ENCODE results near the gene DYNLRB1. TPM values are rescaled to one million over a fixed set of nuclear protein-coding genes. Genes with fewer than 3 reads are reported as not detected.

The DYNLRB1 gene
- total and polyA plus RNA-seq, 2 of the 13 experiments (the other 11 are each of a cell fraction or from before 2014, with no cell fraction given), result 140 to 244 TPM

DNA sequence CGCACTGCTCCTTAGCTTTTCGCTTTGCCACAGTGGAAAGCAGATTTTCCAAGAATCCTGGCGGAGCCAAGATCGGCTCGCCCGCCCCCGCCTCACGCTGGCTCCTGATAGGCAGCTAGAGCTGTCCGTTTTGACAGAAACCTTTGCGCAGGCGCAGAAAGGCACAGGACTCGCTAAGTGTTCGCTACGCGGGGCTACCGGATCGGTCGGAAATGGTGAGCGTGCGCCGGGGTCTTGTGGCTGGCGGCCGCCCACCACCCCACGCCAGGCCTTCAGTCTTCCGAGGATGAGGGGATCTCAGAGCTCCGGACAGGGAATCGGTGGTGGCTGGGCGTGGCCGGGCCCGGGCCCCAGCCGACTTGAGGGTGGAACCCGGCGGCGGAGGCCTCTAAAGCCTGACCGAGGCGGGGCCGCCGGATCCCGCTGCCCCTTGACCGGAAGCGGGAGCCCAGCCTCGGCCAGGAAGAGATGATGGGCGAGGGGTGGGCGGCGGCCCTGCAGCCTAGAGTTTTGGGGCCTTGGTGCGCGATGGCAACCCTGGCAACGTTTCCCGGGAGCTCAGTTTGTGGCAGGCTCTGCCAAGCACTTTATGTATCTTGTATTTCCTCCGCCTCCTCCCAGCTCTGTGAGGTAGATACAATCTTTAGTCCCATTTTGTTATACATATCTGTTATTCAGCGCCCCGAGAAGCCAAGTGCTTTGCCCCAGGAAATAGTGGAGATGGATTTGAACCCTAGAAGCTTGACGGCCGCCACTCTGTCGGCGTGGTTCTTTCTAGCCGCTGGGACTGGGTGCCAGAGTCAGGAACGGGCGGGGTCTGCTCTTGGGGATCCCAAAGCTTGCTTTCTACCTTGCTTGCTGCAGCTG lies at the start of gene DYNLRB1 (continued):
- TF ChIP-seq, protein P1, sequence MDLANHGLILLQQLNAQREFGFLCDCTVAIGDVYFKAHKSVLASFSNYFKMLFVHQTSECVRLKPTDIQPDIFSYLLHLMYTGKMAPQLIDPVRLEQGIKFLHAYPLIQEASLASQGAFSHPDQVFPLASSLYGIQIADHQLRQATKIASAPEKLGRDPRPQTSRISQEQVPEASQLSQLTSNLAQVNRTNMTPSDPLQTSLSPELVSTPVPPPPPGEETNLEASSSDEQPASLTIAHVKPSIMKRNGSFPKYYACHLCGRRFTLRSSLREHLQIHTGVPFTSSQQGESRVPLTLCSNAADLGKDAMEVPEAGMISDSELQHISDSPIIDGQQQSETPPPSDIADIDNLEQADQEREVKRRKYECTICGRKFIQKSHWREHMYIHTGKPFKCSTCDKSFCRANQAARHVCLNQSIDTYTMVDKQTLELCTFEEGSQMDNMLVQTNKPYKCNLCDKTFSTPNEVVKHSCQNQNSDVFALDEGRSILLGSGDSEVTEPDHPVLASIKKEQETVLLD (CRISPR knock-in tag; IDR thresholded peaks at IDR 0.05; ENCODE audit: low read depth), result 0 out of 2 replicates have a peak, but pooled peaks have one; percentile 59
- TF ChIP-seq MTA1 (CRISPR knock-in tag; IDR thresholded peaks at IDR 0.05; ENCODE audit: borderline replicate concordance) (peak; percentile 67; the same call in 1 of the 2 replicates), ZNF564 (CRISPR knock-in tag; IDR thresholded peaks at IDR 0.05) (no peak), TBP (CRISPR knock-in tag; IDR thresholded peaks at IDR 0.05) (0 out of 2 replicates have a peak, but pooled peaks have one; percentile 10), EZH2 (conservative IDR thresholded peaks at IDR 0.05; ENCODE audit: low read depth, low read length) (no peak), RFX5 (IDR thresholded peaks at IDR 0.05; ENCODE audit: low read depth, low read length) (peak; percentile 29; the same call in 1 of the 2 replicates), CREB1 (IDR thresholded peaks at IDR 0.05) (peak; percentile 70), CREB1 (CRISPR knock-in tag; IDR thresholded peaks at IDR 0.05) (no peak), SYNCRIP (IDR thresholded peaks at IDR 0.05; ENCODE audit: insufficient read depth, low read depth, low read length) (no peak)
- TF ChIP-seq, protein P2, sequence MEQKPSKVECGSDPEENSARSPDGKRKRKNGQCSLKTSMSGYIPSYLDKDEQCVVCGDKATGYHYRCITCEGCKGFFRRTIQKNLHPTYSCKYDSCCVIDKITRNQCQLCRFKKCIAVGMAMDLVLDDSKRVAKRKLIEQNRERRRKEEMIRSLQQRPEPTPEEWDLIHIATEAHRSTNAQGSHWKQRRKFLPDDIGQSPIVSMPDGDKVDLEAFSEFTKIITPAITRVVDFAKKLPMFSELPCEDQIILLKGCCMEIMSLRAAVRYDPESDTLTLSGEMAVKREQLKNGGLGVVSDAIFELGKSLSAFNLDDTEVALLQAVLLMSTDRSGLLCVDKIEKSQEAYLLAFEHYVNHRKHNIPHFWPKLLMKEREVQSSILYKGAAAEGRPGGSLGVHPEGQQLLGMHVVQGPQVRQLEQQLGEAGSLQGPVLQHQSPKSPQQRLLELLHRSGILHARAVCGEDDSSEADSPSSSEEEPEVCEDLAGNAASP (CRISPR knock-in tag; IDR thresholded peaks at IDR 0.05; ENCODE audit: borderline replicate concordance), result peak; percentile 84; the same call in 1 of the 2 replicates
- TF ChIP-seq, protein P3, sequence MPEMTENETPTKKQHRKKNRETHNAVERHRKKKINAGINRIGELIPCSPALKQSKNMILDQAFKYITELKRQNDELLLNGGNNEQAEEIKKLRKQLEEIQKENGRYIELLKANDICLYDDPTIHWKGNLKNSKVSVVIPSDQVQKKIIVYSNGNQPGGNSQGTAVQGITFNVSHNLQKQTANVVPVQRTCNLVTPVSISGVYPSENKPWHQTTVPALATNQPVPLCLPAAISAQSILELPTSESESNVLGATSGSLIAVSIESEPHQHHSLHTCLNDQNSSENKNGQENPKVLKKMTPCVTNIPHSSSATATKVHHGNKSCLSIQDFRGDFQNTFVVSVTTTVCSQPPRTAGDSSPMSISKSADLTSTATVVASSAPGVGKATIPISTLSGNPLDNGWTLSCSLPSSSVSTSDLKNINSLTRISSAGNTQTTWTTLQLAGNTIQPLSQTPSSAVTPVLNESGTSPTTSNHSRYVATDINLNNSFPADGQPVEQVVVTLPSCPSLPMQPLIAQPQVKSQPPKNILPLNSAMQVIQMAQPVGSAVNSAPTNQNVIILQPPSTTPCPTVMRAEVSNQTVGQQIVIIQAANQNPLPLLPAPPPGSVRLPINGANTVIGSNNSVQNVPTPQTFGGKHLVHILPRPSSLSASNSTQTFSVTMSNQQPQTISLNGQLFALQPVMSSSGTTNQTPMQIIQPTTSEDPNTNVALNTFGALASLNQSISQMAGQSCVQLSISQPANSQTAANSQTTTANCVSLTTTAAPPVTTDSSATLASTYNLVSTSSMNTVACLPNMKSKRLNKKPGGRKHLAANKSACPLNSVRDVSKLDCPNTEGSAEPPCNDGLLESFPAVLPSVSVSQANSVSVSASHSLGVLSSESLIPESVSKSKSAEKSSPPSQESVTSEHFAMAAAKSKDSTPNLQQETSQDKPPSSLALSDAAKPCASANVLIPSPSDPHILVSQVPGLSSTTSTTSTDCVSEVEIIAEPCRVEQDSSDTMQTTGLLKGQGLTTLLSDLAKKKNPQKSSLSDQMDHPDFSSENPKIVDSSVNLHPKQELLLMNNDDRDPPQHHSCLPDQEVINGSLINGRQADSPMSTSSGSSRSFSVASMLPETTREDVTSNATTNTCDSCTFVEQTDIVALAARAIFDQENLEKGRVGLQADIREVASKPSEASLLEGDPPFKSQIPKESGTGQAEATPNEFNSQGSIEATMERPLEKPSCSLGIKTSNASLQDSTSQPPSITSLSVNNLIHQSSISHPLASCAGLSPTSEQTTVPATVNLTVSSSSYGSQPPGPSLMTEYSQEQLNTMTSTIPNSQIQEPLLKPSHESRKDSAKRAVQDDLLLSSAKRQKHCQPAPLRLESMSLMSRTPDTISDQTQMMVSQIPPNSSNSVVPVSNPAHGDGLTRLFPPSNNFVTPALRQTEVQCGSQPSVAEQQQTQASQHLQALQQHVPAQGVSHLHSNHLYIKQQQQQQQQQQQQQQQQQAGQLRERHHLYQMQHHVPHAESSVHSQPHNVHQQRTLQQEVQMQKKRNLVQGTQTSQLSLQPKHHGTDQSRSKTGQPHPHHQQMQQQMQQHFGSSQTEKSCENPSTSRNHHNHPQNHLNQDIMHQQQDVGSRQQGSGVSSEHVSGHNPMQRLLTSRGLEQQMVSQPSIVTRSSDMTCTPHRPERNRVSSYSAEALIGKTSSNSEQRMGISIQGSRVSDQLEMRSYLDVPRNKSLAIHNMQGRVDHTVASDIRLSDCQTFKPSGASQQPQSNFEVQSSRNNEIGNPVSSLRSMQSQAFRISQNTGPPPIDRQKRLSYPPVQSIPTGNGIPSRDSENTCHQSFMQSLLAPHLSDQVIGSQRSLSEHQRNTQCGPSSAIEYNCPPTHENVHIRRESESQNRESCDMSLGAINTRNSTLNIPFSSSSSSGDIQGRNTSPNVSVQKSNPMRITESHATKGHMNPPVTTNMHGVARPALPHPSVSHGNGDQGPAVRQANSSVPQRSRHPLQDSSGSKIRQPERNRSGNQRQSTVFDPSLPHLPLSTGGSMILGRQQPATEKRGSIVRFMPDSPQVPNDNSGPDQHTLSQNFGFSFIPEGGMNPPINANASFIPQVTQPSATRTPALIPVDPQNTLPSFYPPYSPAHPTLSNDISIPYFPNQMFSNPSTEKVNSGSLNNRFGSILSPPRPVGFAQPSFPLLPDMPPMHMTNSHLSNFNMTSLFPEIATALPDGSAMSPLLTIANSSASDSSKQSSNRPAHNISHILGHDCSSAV (CRISPR knock-in tag; IDR thresholded peaks at IDR 0.05; ENCODE audit: borderline replicate concordance), result peak; percentile 74; the same call in 1 of the 2 replicates
- TF ChIP-seq, protein P4, sequence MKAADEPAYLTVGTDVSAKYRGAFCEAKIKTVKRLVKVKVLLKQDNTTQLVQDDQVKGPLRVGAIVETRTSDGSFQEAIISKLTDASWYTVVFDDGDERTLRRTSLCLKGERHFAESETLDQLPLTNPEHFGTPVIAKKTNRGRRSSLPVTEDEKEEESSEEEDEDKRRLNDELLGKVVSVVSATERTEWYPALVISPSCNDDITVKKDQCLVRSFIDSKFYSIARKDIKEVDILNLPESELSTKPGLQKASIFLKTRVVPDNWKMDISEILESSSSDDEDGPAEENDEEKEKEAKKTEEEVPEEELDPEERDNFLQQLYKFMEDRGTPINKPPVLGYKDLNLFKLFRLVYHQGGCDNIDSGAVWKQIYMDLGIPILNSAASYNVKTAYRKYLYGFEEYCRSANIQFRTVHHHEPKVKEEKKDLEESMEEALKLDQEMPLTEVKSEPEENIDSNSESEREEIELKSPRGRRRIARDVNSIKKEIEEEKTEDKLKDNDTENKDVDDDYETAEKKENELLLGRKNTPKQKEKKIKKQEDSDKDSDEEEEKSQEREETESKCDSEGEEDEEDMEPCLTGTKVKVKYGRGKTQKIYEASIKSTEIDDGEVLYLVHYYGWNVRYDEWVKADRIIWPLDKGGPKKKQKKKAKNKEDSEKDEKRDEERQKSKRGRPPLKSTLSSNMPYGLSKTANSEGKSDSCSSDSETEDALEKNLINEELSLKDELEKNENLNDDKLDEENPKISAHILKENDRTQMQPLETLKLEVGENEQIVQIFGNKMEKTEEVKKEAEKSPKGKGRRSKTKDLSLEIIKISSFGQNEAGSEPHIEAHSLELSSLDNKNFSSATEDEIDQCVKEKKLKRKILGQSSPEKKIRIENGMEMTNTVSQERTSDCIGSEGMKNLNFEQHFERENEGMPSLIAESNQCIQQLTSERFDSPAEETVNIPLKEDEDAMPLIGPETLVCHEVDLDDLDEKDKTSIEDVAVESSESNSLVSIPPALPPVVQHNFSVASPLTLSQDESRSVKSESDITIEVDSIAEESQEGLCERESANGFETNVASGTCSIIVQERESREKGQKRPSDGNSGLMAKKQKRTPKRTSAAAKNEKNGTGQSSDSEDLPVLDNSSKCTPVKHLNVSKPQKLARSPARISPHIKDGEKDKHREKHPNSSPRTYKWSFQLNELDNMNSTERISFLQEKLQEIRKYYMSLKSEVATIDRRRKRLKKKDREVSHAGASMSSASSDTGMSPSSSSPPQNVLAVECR (CRISPR knock-in tag; IDR thresholded peaks at IDR 0.05; ENCODE audit: borderline replicate concordance), result peak; percentile 98

All from HepG2 (cell line).